C4-2B (cell line): ENCODE results near the gene TSHZ3.

ENCODE experiments used
- H3K27ac ChIP-seq: fragments of 450-650 bp; 2 replicates; pipeline ENCODE4 v1.5.1; 2017
- ZFX ChIP-seq: fragments of 450-650 bp; IDR thresholded peaks from 2 replicates; pipeline ENCODE4 v1.6.1; 2017
- TF ChIP-seq, protein P1 (sequence below): fragments of 450-650 bp; conservative IDR thresholded peaks from 2 replicates; pipeline ENCODE4 v1.5.1; 2017; ENCODE audit warnings: mild to moderate bottlenecking

TSHZ3 gene

DNA sequence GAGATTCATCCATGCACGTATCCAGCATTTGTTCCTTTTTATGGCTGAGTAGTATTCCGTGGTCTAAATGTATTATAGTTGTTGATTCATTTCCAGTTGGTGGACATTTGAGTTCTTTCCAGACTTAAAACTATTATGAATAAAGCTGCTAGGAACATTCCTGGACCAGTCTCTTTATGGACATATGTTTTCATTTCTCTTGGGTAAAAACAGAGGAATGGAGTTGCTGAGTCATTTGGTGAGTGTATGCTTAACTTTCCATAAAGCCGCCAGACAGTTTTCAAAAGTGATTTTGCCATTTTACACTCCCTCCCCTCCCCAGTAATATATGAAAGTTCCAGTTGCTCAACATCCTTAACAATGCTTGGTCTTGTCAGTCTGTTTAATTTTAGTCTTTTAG, 116.4 kb downstream of the TSHZ3 start:
- TF ChIP-seq ZFX = no peak
- TF ChIP-seq, protein P1, sequence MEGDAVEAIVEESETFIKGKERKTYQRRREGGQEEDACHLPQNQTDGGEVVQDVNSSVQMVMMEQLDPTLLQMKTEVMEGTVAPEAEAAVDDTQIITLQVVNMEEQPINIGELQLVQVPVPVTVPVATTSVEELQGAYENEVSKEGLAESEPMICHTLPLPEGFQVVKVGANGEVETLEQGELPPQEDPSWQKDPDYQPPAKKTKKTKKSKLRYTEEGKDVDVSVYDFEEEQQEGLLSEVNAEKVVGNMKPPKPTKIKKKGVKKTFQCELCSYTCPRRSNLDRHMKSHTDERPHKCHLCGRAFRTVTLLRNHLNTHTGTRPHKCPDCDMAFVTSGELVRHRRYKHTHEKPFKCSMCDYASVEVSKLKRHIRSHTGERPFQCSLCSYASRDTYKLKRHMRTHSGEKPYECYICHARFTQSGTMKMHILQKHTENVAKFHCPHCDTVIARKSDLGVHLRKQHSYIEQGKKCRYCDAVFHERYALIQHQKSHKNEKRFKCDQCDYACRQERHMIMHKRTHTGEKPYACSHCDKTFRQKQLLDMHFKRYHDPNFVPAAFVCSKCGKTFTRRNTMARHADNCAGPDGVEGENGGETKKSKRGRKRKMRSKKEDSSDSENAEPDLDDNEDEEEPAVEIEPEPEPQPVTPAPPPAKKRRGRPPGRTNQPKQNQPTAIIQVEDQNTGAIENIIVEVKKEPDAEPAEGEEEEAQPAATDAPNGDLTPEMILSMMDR = no peak
- no peak overlapping the region for H3K27ac ChIP-seq

GRCh38 chr19:31232180-31232579, 117.1 kb downstream of the TSHZ3 start:
- no peak overlapping the region for H3K27ac ChIP-seq
- TF ChIP-seq ZFX = no peak
- TF ChIP-seq, protein P1 = 0 out of 2 replicates have a peak, but pooled peaks have one; percentile 12

DNA sequence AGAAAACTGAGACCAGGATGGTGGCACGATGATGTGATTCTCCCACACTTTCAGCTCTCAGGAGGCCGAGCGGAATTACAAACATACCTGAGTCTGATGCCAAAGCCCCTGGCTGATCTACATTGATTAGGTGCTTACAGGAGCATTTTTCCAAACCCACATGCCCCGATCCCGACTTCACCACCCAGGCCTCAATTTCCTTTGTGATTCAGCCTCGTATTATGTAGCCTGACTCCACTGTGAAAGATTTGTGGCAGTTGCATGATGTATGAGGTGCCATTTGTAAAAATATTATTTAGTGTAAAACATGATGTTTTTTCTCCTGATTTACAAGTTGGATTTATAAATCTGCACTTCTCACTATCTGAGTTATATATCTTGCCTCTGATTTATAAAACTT, 118.0 kb downstream of the TSHZ3 start:
- no peak overlapping the region for H3K27ac ChIP-seq
- TF ChIP-seq, protein P1 = no peak
- TF ChIP-seq ZFX = no peak

DNA sequence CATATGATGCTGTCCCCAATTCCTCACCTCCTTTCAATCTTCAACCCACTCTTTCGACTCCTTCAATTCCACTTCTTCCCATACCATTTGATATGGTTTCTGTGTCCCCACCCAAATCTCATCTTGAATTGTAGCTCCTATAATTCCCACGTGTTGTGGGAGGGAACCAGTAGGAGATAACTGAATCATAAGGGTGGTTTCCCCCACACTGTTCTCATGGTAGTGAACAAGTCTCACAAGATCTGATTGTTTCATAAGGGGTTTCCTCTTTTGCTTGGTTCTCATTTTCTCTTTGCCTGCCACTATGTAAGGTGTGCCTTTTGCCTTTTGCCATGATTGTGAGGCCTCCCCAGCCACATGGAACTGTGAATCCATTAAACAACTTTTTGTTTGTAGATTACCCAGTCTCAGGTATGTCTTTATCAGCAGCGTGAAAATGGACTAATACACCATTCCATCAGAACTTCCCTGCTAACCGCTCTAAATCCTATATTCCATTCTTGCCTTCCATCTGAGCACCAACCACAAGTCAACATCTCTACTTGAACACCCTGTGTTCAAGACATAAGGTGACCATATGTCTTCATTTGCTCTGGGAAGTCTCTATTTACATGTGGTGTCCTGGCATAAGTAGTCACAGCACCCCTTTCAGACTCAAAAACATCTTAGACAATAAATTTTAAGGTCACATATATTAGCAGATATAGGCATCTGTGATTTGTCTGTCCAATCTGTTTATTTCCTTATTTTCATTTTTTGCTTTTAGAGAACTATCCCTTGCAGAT, 122.9 kb downstream of the TSHZ3 start:
- TF ChIP-seq, protein P1 = no peak
- TF ChIP-seq ZFX = no peak
- no peak overlapping the region for H3K27ac ChIP-seq
